Upper lobe of left lung (tissue), 4 donors: Measurements from ENCODE around the gene SLC25A43.

Source experiments
- EP300 ChIP-seq, 4 donors: sonication (generic); formaldehyde crosslinking; IDR thresholded peaks; one replicate each; pipeline ENCODE4 v1.5.1; 2017; ENCODE audit warnings: antibody characterized with exemption in 4 of 4, control low read depth in 2 of 4
- POLR2A ChIP-seq, 4 donors: fragments of 450-650 bp; IDR thresholded peaks; one replicate each; pipeline ENCODE4 v1.5.1; 2016 to 2017; ENCODE audit warnings: antibody characterized with exemption in 4 of 4, mild to moderate bottlenecking in 2 of 4
- POLR2AphosphoS5 ChIP-seq, 2 donors: sonication (generic); formaldehyde crosslinking; IDR thresholded peaks; one replicate each; pipeline ENCODE4 v1.5.1; 2017; ENCODE audit warnings: antibody characterized with exemption in 2 of 2
- TF ChIP-seq, protein P1 (sequence below), 6 experiments: fragments of 450-650 bp in 4 of 6; fragments of 200-600 bp in 2 of 6; sonication (generic) in 2 of 6; IDR thresholded peaks; one replicate each; pipeline ENCODE4 v1.5.1; 2016 to 2019; ENCODE audit warnings: antibody characterized with exemption in 6 of 6

DNA sequence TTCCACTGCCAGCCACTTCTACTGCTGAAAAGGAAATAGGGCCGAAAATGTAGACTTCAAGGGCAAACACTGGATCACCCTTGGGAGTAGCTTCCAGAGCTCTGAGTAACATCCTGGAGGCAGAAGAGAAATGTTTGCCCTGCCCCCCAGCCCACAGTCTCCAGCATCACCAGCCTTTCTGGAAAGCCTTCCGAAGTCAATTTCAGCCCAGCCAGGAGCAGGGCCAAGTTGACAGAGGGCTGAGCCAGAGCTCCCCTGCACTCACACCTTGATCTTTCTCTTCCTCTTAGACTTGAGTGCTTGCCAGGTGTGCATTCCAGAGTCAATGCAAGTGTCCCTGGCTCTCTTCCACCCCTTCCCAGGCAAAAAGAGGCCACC, 104.3 kb downstream of the SLC25A43 start:
- TF ChIP-seq POLR2AphosphoS5 (IDR thresholded peaks at IDR 0.05), result no peak
- no peak for TF ChIP-seq POLR2A (IDR thresholded peaks at IDR 0.05)
- TF ChIP-seq, protein P1, sequence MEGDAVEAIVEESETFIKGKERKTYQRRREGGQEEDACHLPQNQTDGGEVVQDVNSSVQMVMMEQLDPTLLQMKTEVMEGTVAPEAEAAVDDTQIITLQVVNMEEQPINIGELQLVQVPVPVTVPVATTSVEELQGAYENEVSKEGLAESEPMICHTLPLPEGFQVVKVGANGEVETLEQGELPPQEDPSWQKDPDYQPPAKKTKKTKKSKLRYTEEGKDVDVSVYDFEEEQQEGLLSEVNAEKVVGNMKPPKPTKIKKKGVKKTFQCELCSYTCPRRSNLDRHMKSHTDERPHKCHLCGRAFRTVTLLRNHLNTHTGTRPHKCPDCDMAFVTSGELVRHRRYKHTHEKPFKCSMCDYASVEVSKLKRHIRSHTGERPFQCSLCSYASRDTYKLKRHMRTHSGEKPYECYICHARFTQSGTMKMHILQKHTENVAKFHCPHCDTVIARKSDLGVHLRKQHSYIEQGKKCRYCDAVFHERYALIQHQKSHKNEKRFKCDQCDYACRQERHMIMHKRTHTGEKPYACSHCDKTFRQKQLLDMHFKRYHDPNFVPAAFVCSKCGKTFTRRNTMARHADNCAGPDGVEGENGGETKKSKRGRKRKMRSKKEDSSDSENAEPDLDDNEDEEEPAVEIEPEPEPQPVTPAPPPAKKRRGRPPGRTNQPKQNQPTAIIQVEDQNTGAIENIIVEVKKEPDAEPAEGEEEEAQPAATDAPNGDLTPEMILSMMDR (IDR thresholded peaks at IDR 0.05), result no peak
- no peak for TF ChIP-seq EP300 (IDR thresholded peaks at IDR 0.05)
